CD14-positive monocyte (primary cell): Measurements from ENCODE around the gene LNP1. TPM values are rescaled to one million over a fixed set of nuclear protein-coding genes. Genes with fewer than 3 reads are reported as not detected.

ENCODE experiments used
- DNase-seq, 3 donors: peaks; one replicate each; pipeline ENCODE4 v3.0.0-alpha.2; 2011 to 2022
- H2AFZ ChIP-seq: 2 replicates; pipeline ENCODE4 v1.6.0; 2012; ENCODE audit warnings: mild to moderate bottlenecking, low read depth, low read length, inconsistent platforms; ENCODE audit not compliant: insufficient read depth, poor library complexity, severe bottlenecking
- H3K27ac ChIP-seq, 2 donors: 1 replicate in 1 of 2; 2 replicates in 1 of 2; pipeline ENCODE4 v1.5.1; 2012 to 2013; ENCODE audit warnings: low read length in 2 of 2, control low read depth in 1 of 2, inconsistent platforms in 1 of 2, low read depth in 1 of 2, mild to moderate bottlenecking in 1 of 2
- H3K27me3 ChIP-seq, 2 donors: one replicate each; pipeline versions ENCODE4 v1.6.0 to v1.6.1; 2011 to 2013; ENCODE audit warnings: low read length in 2 of 2; ENCODE audit not compliant: control insufficient read depth in 2 of 2, insufficient read depth in 2 of 2
- H3K36me3 ChIP-seq, 2 donors: replicated peaks in 1 of 2; 1 replicate in 1 of 2; 2 replicates in 1 of 2; pipeline versions ENCODE4 v1.5.1 to v1.6.1; 2012 to 2013; ENCODE audit warnings: low read length in 2 of 2, control low read depth in 1 of 2, inconsistent platforms in 1 of 2, mild to moderate bottlenecking in 1 of 2; ENCODE audit not compliant: insufficient read depth in 2 of 2, control insufficient read depth in 1 of 2
- H3K4me1 ChIP-seq, 2 donors: 1 replicate in 1 of 2; 2 replicates in 1 of 2; pipeline versions ENCODE4 v1.5.1 to v1.6.1; 2012 to 2013; ENCODE audit warnings: low read length in 2 of 2, control low read depth in 1 of 2, inconsistent platforms in 1 of 2, mild to moderate bottlenecking in 1 of 2, moderate library complexity in 1 of 2; ENCODE audit not compliant: insufficient read depth in 2 of 2, control insufficient read depth in 1 of 2
- H3K4me2 ChIP-seq: replicated peaks from 2 replicates; pipeline ENCODE3; 2012; ENCODE audit warnings: low read length, moderate library complexity, mild to moderate bottlenecking; ENCODE audit not compliant: poor library complexity, severe bottlenecking; ENCODE audit errors: extremely low read depth
- H3K4me3 ChIP-seq, 3 experiments: fragments of 200-600 bp in 1 of 3; sonication (generic) in 1 of 3; replicated peaks in 1 of 3; 1 replicate in 2 of 3; 2 replicates in 1 of 3; pipeline ENCODE4 v1.5.1; 2011 to 2013; ENCODE audit warnings: low read length in 3 of 3, mild to moderate bottlenecking in 3 of 3, control low read depth in 2 of 3, low read depth in 2 of 3, inconsistent platforms in 1 of 3, moderate library complexity in 1 of 3
- H3K79me2 ChIP-seq: 2 replicates; pipeline ENCODE4 v1.6.0; 2012; ENCODE audit warnings: mild to moderate bottlenecking, control low read depth, inconsistent platforms, low read length, moderate library complexity; ENCODE audit not compliant: insufficient read depth
- H3K9ac ChIP-seq: 2 replicates; pipeline ENCODE4 v1.6.0; 2017; ENCODE audit warnings: low read length, mild to moderate bottlenecking; ENCODE audit not compliant: insufficient read depth, poor library complexity, severe bottlenecking
- H3K9me3 ChIP-seq, 2 donors: replicated peaks in 1 of 2; 1 replicate in 1 of 2; 2 replicates in 1 of 2; pipeline versions ENCODE4 v1.5.1 to v1.6.1; 2012 to 2013; ENCODE audit warnings: low read length in 2 of 2, control low read depth in 1 of 2; ENCODE audit not compliant: control insufficient read depth in 1 of 2, insufficient read depth in 1 of 2
- H4K20me1 ChIP-seq: 2 replicates; pipeline ENCODE4 v1.6.0; 2012; ENCODE audit warnings: mild to moderate bottlenecking, low read length, control low read depth, moderate library complexity; ENCODE audit not compliant: insufficient read depth
- H3K27ac Mint-ChIP-seq, 7 donors: one replicate each; pipeline ENCODE4 v1.8.0; 2020; ENCODE audit warnings: mild to moderate bottlenecking in 7 of 7, mixed read lengths in 7 of 7, moderate library complexity in 6 of 7, inconsistent platforms in 2 of 7
- H3K27me3 Mint-ChIP-seq, 3 donors: one replicate each; pipeline ENCODE4 v1.8.0; 2021 to 2022; ENCODE audit warnings: low read depth in 3 of 3, mild to moderate bottlenecking in 3 of 3, mixed read lengths in 3 of 3, moderate library complexity in 3 of 3, inconsistent platforms in 1 of 3
- H3K36me3 Mint-ChIP-seq, 2 donors: one replicate each; pipeline ENCODE4 v1.8.0; 2020; ENCODE audit warnings: mixed read lengths in 2 of 2, inconsistent platforms in 1 of 2, mild to moderate bottlenecking in 1 of 2
- H3K4me1 Mint-ChIP-seq: one replicate; pipeline ENCODE4 v1.8.0; 2020; ENCODE audit warnings: mild to moderate bottlenecking, mixed read lengths
- H3K4me3 Mint-ChIP-seq, 2 donors: one replicate each; pipeline ENCODE4 v1.8.0; 2020; ENCODE audit warnings: mild to moderate bottlenecking in 2 of 2, mixed read lengths in 2 of 2, moderate library complexity in 1 of 2
- H3K9me3 Mint-ChIP-seq, 7 donors: one replicate each; pipeline ENCODE4 v1.8.0; 2020 to 2022; ENCODE audit warnings: mixed read lengths in 7 of 7, mild to moderate bottlenecking in 6 of 7, moderate library complexity in 6 of 7, inconsistent platforms in 2 of 7
- WGBS: methylation state at CpG from one replicate; pipeline ENCODE4 v1.1.5; 2013; ENCODE audit warnings: missing lambda C conversion rate; ENCODE audit not compliant: insufficient coverage; 5-methylcytosine and 5-hydroxymethylcytosine counted together
- intact Hi-C, 2 donors: fragments of 100-400 bp; cut with micrococcal nuclease; formaldehyde crosslinking; loops; one replicate each; pipeline versions ENCODE4 v1.15.0 to v1.15.1; 2023
- polyA plus RNA-seq, 3 donors: library from polyadenylated mRNA; depleted of rRNA in 1 of 3; unstranded in 2 of 3; stranded (reverse) in 1 of 3; fragments of 300-500 nt in 2 of 3; fragments of >200 nt in 1 of 3; fragmentation: Illumina TruSeq in 2 of 3; gene quantifications; 1 replicate in 2 of 3; 2 replicates in 1 of 3; pipeline ENCODE4 v1.2.3, GENCODE V29; 2012 to 2021
- TF ChIP-seq, protein P1 (sequence below): fragments of 200-600 bp; IDR thresholded peaks from one replicate; pipeline ENCODE4 v1.8.0; 2022; ENCODE audit warnings: antibody characterized with exemption, mild to moderate bottlenecking

LNP1 gene
- polyA plus RNA-seq, 3 donors, result 0.07 to 0.26 (median 0.08) TPM

DNA sequence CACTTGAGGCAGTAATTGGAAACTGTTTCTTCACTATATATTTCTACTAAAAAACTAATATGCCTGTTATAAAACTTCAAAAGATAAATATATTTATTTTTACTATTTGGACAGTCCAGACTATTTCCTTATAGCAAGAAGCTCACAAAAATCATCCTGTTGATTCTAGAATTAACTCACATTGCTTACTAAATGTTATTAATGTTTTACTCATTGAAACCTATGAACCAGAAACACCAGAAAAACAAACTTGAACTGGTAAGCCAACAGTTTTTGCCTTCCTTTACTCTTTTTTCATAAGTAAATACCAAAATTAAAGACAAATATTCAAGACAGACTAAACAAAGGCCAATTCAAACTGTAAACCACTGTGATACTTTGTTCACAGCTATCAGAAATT is 26.8 kb upstream of the LNP1 start:
- no peaks in the 10 kb centered on the region for H3K4me1 Mint-ChIP-seq
- H3K27ac ChIP-seq, result no peak overlapping the region
- no peak overlapping the region for H3K9ac ChIP-seq
- no peaks in the 10 kb centered on the region for H3K27me3 Mint-ChIP-seq
- no peaks in the 10 kb centered on the region for H3K9me3 ChIP-seq
- no peaks in the 10 kb centered on the region for H3K27me3 ChIP-seq
- peaks cover 72 to 94% of the 10 kb centered on the region in 2 donors for H3K36me3 ChIP-seq
- H3K4me2 ChIP-seq, result no peak overlapping the region
- no peak overlapping the region for H3K4me3 ChIP-seq
- intact Hi-C loops, result no loop called here
- no peak overlapping the region for H3K27ac Mint-ChIP-seq
- no peaks in the 10 kb centered on the region for H4K20me1 ChIP-seq
- peaks cover 65 to 67% of the 10 kb centered on the region in 2 donors for H3K36me3 Mint-ChIP-seq
- no peaks in the 10 kb centered on the region for H3K4me1 ChIP-seq
- H3K9me3 Mint-ChIP-seq, result no peaks in the 10 kb centered on the region
- H3K79me2 ChIP-seq, result no peaks in the 10 kb centered on the region
- no peak overlapping the region for H3K4me3 Mint-ChIP-seq
- DNase-seq, result no peak
- no peak overlapping the region for H2AFZ ChIP-seq
- TF ChIP-seq, protein P1, sequence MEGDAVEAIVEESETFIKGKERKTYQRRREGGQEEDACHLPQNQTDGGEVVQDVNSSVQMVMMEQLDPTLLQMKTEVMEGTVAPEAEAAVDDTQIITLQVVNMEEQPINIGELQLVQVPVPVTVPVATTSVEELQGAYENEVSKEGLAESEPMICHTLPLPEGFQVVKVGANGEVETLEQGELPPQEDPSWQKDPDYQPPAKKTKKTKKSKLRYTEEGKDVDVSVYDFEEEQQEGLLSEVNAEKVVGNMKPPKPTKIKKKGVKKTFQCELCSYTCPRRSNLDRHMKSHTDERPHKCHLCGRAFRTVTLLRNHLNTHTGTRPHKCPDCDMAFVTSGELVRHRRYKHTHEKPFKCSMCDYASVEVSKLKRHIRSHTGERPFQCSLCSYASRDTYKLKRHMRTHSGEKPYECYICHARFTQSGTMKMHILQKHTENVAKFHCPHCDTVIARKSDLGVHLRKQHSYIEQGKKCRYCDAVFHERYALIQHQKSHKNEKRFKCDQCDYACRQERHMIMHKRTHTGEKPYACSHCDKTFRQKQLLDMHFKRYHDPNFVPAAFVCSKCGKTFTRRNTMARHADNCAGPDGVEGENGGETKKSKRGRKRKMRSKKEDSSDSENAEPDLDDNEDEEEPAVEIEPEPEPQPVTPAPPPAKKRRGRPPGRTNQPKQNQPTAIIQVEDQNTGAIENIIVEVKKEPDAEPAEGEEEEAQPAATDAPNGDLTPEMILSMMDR, result no peak

DNA sequence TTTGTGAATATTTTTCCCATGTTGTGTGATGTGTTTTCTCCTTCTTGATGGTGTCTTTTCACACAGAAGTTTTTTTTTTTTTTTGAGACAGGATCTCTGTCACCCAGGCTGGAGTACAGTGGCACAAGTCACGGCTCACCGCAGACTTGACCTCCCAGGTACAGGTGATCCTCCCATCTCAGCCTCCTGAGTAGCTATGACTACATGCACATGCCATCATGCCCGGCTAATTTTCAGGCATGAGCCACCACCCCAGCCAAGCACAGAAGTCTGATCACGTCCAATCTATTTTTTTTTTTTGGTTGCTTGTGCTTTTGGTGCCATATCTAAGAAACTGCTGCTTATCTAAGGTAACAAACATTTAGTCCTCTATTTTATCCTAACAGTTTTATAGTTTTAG is 25.0 kb upstream of the LNP1 start:
- Mint-ChIP-seq H3K27ac (peak overlapping the region in 1 of 7 donors; percentile 16), H3K4me3 (no peak overlapping the region)
- H3K36me3 ChIP-seq, result peaks cover 78 to 94% of the 10 kb centered on the region in 2 donors

More for the DNA sequence above, 25.0 kb upstream of the LNP1 start:
- H3K27me3 Mint-ChIP-seq, result no peaks in the 10 kb centered on the region
- Histone ChIP-seq H2AFZ (no peak overlapping the region), H3K4me3 (no peak overlapping the region), H3K27me3 (no peaks in the 10 kb centered on the region), H3K9ac (no peak overlapping the region), H3K27ac (no peak overlapping the region), H3K4me1 (no peaks in the 10 kb centered on the region), H4K20me1 (no peaks in the 10 kb centered on the region), H3K79me2 (no peaks in the 10 kb centered on the region), H3K9me3 (no peaks in the 10 kb centered on the region), H3K4me2 (no peak overlapping the region)
- intact Hi-C loops, result no loop called here
- TF ChIP-seq, protein P1, result no peak
- 100% methylated on average over 3 of the region's 4 CpGs for WGBS
- H3K36me3 Mint-ChIP-seq, result peaks cover 73 to 74% of the 10 kb centered on the region in 2 donors
- no peaks in the 10 kb centered on the region for H3K4me1 Mint-ChIP-seq
- DNase-seq, result no peak
- H3K9me3 Mint-ChIP-seq, result no peaks in the 10 kb centered on the region
